MM.1S (cell line): Measurements from ENCODE around the gene LIPG.

Experiments
- EZH2 ChIP-seq: fragments of 300-600 bp; sonication (generic); optimal IDR thresholded peaks from 2 replicates; pipeline ENCODE3; 2017; ENCODE audit warnings: low read depth, mild to moderate bottlenecking, antibody characterized with exemption, low read length, mixed read lengths
- EZH2phosphoT487 ChIP-seq: fragments of 300-600 bp; sonication (generic); IDR thresholded peaks from 2 replicates; pipeline ENCODE4 v1.6.1; 2018; ENCODE audit warnings: antibody characterized with exemption, low read length
- TF ChIP-seq, protein P1 (sequence below): fragments of 300-600 bp; sonication (generic); IDR thresholded peaks from 2 replicates; pipeline ENCODE4 v1.5.1; 2016; ENCODE audit warnings: antibody characterized with exemption, low read length, mixed read lengths

- TF ChIP-seq, protein P1, sequence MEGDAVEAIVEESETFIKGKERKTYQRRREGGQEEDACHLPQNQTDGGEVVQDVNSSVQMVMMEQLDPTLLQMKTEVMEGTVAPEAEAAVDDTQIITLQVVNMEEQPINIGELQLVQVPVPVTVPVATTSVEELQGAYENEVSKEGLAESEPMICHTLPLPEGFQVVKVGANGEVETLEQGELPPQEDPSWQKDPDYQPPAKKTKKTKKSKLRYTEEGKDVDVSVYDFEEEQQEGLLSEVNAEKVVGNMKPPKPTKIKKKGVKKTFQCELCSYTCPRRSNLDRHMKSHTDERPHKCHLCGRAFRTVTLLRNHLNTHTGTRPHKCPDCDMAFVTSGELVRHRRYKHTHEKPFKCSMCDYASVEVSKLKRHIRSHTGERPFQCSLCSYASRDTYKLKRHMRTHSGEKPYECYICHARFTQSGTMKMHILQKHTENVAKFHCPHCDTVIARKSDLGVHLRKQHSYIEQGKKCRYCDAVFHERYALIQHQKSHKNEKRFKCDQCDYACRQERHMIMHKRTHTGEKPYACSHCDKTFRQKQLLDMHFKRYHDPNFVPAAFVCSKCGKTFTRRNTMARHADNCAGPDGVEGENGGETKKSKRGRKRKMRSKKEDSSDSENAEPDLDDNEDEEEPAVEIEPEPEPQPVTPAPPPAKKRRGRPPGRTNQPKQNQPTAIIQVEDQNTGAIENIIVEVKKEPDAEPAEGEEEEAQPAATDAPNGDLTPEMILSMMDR = no peak
- no peak for TF ChIP-seq EZH2
- no peak for TF ChIP-seq EZH2phosphoT487
Observed at GRCh38 chr18:49547701-49548100, 14.2 kb upstream of the LIPG start.
